Glutamatergic neuron (in vitro differentiated cells): Measurements from ENCODE around the gene TEX11. TPM values are rescaled to one million over a fixed set of nuclear protein-coding genes. Genes with fewer than 3 reads are reported as not detected.
"Not testable (repeated sequence)": the region's sequence is repeated elsewhere in the genome, so short reads cannot be mapped to it uniquely, and the experiment has no call there.

Experiments used
- DNase-seq: peaks from one replicate; pipeline ENCODE4 v3.0.0; 2022
- H3K27ac Mint-ChIP-seq: one replicate; pipeline ENCODE4 v1.8.0; 2020; ENCODE audit warnings: mild to moderate bottlenecking, mixed read lengths, inconsistent platforms; ENCODE audit not compliant: unreplicated experiment
- H3K27me3 Mint-ChIP-seq: one replicate; pipeline ENCODE4 v1.8.0; 2020; ENCODE audit warnings: mild to moderate bottlenecking, moderate library complexity, mixed read lengths, inconsistent platforms; ENCODE audit not compliant: unreplicated experiment
- H3K36me3 Mint-ChIP-seq: one replicate; pipeline ENCODE4 v1.8.0; 2020; ENCODE audit warnings: mild to moderate bottlenecking, mixed read lengths, inconsistent platforms; ENCODE audit not compliant: unreplicated experiment
- H3K4me1 Mint-ChIP-seq: one replicate; pipeline ENCODE4 v1.8.0; 2020; ENCODE audit warnings: mild to moderate bottlenecking, low read depth, mixed read lengths, inconsistent platforms; ENCODE audit not compliant: unreplicated experiment
- H3K4me3 Mint-ChIP-seq: one replicate; pipeline ENCODE4 v1.8.0; 2020; ENCODE audit warnings: mild to moderate bottlenecking, mixed read lengths, inconsistent platforms; ENCODE audit not compliant: unreplicated experiment
- H3K9me3 Mint-ChIP-seq: one replicate; pipeline ENCODE4 v1.8.0; 2020; ENCODE audit warnings: mild to moderate bottlenecking, moderate library complexity, mixed read lengths, inconsistent platforms; ENCODE audit not compliant: unreplicated experiment
- CTCF ChIP-seq: fragments of 200-600 bp; sonication (generic); IDR thresholded peaks from one replicate; pipeline ENCODE4 v1.5.0; 2021; ENCODE audit not compliant: partially characterized antibody, unreplicated experiment
- total RNA-seq: library from RNA; stranded (reverse); fragmentation: NEBNext Ultra II Directional; extraction: Animal tissue kit (Norgen Biotek cat#: 25700); gene quantifications from one replicate; pipeline ENCODE4 v1.2.1, GENCODE V29; 2021; ENCODE audit not compliant: unreplicated experiment

The TEX11 gene
- total RNA-seq, 1 donor from 2014 or later = not detected

GRCh38 chrX:70720721-70721120 lies 187.8 kb downstream of the TEX11 start:
- no peaks in the 10 kb centered on the region for H3K4me1 Mint-ChIP-seq
- no peak overlapping the region for H3K27ac Mint-ChIP-seq
- no peak for TF ChIP-seq CTCF
- no peaks in the 10 kb centered on the region for H3K9me3 Mint-ChIP-seq
- no peak overlapping the region for H3K4me3 Mint-ChIP-seq
- no peaks in the 10 kb centered on the region for H3K27me3 Mint-ChIP-seq
- no peaks in the 10 kb centered on the region for H3K36me3 Mint-ChIP-seq
- DNase-seq = no peak

- H3K9me3 Mint-ChIP-seq, H3K4me3 Mint-ChIP-seq, H3K27ac Mint-ChIP-seq, H3K36me3 Mint-ChIP-seq, H3K4me1 Mint-ChIP-seq, DNase-seq, H3K27me3 Mint-ChIP-seq: not testable (repeated sequence)
These were observed 197.2 kb downstream of the TEX11 start for GRCh38 chrX:70711336-70711735.

GRCh38 chrX:70694339-70695122 lies 214.0 kb downstream of the TEX11 start:
- no peak for TF ChIP-seq CTCF
- Mint-ChIP-seq H3K27me3 (no peaks in the 10 kb centered on the region), H3K9me3 (no peaks in the 10 kb centered on the region), H3K36me3 (no peaks in the 10 kb centered on the region), H3K27ac (no peak overlapping the region), H3K4me1 (no peaks in the 10 kb centered on the region), H3K4me3 (no peak overlapping the region)
- no peak for DNase-seq

GRCh38 chrX:70679455-70679854 lies 229.1 kb downstream of the TEX11 start:
- not testable (repeated sequence) for H3K9me3 Mint-ChIP-seq, H3K4me1 Mint-ChIP-seq, H3K4me3 Mint-ChIP-seq, H3K27me3 Mint-ChIP-seq, H3K36me3 Mint-ChIP-seq, H3K27ac Mint-ChIP-seq
- DNase-seq = peak; percentile 10

- Mint-ChIP-seq H3K9me3 (no peaks in the 10 kb centered on the region), H3K36me3 (no peaks in the 10 kb centered on the region), H3K4me3 (no peak overlapping the region), H3K4me1 (no peaks in the 10 kb centered on the region), H3K27ac (no peak overlapping the region), H3K27me3 (no peaks in the 10 kb centered on the region)
- TF ChIP-seq CTCF = no peak
- DNase-seq = no peak
These were observed 233.2 kb downstream of the TEX11 start for GRCh38 chrX:70675284-70675683.

GRCh38 chrX:70672326-70672725 lies 236.2 kb downstream of the TEX11 start:
- no peak overlapping the region for H3K4me3 Mint-ChIP-seq
- H3K36me3 Mint-ChIP-seq = no peaks in the 10 kb centered on the region
- no peaks in the 10 kb centered on the region for H3K9me3 Mint-ChIP-seq
- TF ChIP-seq CTCF = no peak
- H3K4me1 Mint-ChIP-seq = no peaks in the 10 kb centered on the region
- DNase-seq = no peak
- no peaks in the 10 kb centered on the region for H3K27me3 Mint-ChIP-seq
- no peak overlapping the region for H3K27ac Mint-ChIP-seq
